ENCODE measurements around the gene PLEKHH2.
"Not testable (repeated sequence)": the region's sequence is repeated elsewhere in the genome, so short reads cannot be mapped to it uniquely, and the experiment has no call there.

PLEKHH2 gene

GRCh38 chr2:43717322-43717721 lies 80.3 kb downstream of the PLEKHH2 start:
- DNase-seq (ENCODE audit: low read depth) = no peak

- no peak for DNase-seq (ENCODE audit: low read depth)
These were observed 81.6 kb downstream of the PLEKHH2 start for GRCh38 chr2:43718530-43719124.

- DNase-seq (ENCODE audit: low read depth) = no peak
These were observed 87.9 kb downstream of the PLEKHH2 start for GRCh38 chr2:43724728-43725526.

- DNase-seq (ENCODE audit: low read depth) = no peak
These were observed 88.7 kb downstream of the PLEKHH2 start for GRCh38 chr2:43725711-43726246.

- not testable (repeated sequence) for DNase-seq (ENCODE audit: low read depth)
These were observed 90.0 kb downstream of the PLEKHH2 start for GRCh38 chr2:43726961-43727633.

GRCh38 chr2:43727634-43728014 lies 90.6 kb downstream of the PLEKHH2 start:
- no peak for DNase-seq (ENCODE audit: low read depth)

GRCh38 chr2:43729491-43730174 lies 92.6 kb downstream of the PLEKHH2 start:
- no peak for DNase-seq (ENCODE audit: low read depth)

GRCh38 chr2:43731211-43731610 lies 94.2 kb downstream of the PLEKHH2 start:
- DNase-seq (ENCODE audit: low read depth) = no peak

- DNase-seq (ENCODE audit: low read depth) = no peak
These were observed 99.6 kb downstream of the PLEKHH2 start for GRCh38 chr2:43736637-43737036.

GRCh38 chr2:43737097-43737854 lies 100.2 kb downstream of the PLEKHH2 start:
- no peak for DNase-seq (ENCODE audit: low read depth)

- DNase-seq (ENCODE audit: low read depth) = no peak
These were observed 100.8 kb downstream of the PLEKHH2 start for GRCh38 chr2:43737855-43738254.

- DNase-seq (ENCODE audit: low read depth) = no peak
These were observed 101.2 kb downstream of the PLEKHH2 start for GRCh38 chr2:43738257-43738656.

- no peak for DNase-seq (ENCODE audit: low read depth)
These were observed 106.6 kb downstream of the PLEKHH2 start for GRCh38 chr2:43743706-43744105.

- DNase-seq (ENCODE audit: low read depth) = no peak
These were observed 108.4 kb downstream of the PLEKHH2 start for GRCh38 chr2:43745457-43745856.

GRCh38 chr2:43748333-43748732 lies 111.3 kb downstream of the PLEKHH2 start:
- no peak for DNase-seq (ENCODE audit: low read depth)

- DNase-seq (ENCODE audit: low read depth) = no peak
These were observed 112.5 kb downstream of the PLEKHH2 start for GRCh38 chr2:43749583-43749982.

- DNase-seq (ENCODE audit: low read depth) = no peak
These were observed 114.5 kb downstream of the PLEKHH2 start for GRCh38 chr2:43751476-43751990.

- DNase-seq (ENCODE audit: low read depth) = no peak
These were observed 115.2 kb downstream of the PLEKHH2 start for GRCh38 chr2:43752302-43752701.

- no peak for DNase-seq (ENCODE audit: low read depth)
These were observed 117.1 kb downstream of the PLEKHH2 start for GRCh38 chr2:43754180-43754579.

- no peak for DNase-seq (ENCODE audit: low read depth)
These were observed 121.7 kb downstream of the PLEKHH2 start for GRCh38 chr2:43758739-43759138.

- no peak for DNase-seq (ENCODE audit: low read depth)
These were observed 122.1 kb downstream of the PLEKHH2 start for GRCh38 chr2:43759195-43759594.
